Thyroid gland (tissue), 4 donors: Measurements from ENCODE around the gene PRR12. TPM values are rescaled to one million over a fixed set of nuclear protein-coding genes. Genes with fewer than 3 reads are reported as not detected.

Experiments used
- DNase-seq, 2 donors: peaks; one replicate each; pipeline ENCODE4 v3.0.0-alpha.2; 2019
- H3K27ac ChIP-seq, 3 donors: fragments of 200-600 bp; sonication (generic); 1 replicate in 2 of 3; 2 replicates in 1 of 3; pipeline ENCODE4 v1.5.1; 2016 to 2019; ENCODE audit warnings: mild to moderate bottlenecking in 1 of 3, moderate library complexity in 1 of 3
- H3K27me3 ChIP-seq: fragments of 200-600 bp; sonication (generic); one replicate; pipeline ENCODE4 v1.5.1; 2019
- H3K36me3 ChIP-seq, 2 donors: fragments of 200-600 bp; sonication (generic); one replicate each; pipeline ENCODE4 v1.5.1; 2016 to 2019
- H3K4me1 ChIP-seq, 2 donors: fragments of 200-600 bp; sonication (generic); one replicate each; pipeline ENCODE4 v1.5.1; 2017 to 2019
- H3K4me3 ChIP-seq, 3 donors: fragments of 200-600 bp; sonication (generic); replicated peaks in 1 of 3; 1 replicate in 2 of 3; 2 replicates in 1 of 3; pipeline ENCODE4 v1.5.1; 2016; ENCODE audit warnings: mild to moderate bottlenecking in 1 of 3
- H3K9me3 ChIP-seq: fragments of 200-600 bp; sonication (generic); one replicate; pipeline ENCODE4 v1.5.1; 2017
- CTCF ChIP-seq, 6 experiments: fragments of 200-600 bp in 3 of 6; fragments of 450-650 bp in 3 of 6; sonication (generic) in 3 of 6; IDR thresholded peaks; one replicate each; pipeline ENCODE4 v1.5.1; 2016 to 2019; ENCODE audit warnings: antibody characterized with exemption in 6 of 6, mild to moderate bottlenecking in 2 of 6, inconsistent platforms in 1 of 6, moderate library complexity in 1 of 6
- POLR2A ChIP-seq, 2 donors: fragments of 450-650 bp; IDR thresholded peaks; one replicate each; pipeline ENCODE4 v1.6.1; 2017; ENCODE audit warnings: antibody characterized with exemption in 2 of 2, mild to moderate bottlenecking in 2 of 2, moderate library complexity in 1 of 2
- WGBS, 2 donors: methylation state at CpG; one replicate each; pipeline ENCODE4 v1.1.5; 2017; 5-methylcytosine and 5-hydroxymethylcytosine counted together
- intact Hi-C: fragments of 100-400 bp; cut with DNase I; formaldehyde crosslinking; loops from one replicate; pipeline ENCODE4 v1.15.1; 2023
- total RNA-seq, 4 donors: library from RNA; depleted of rRNA; stranded (reverse); fragments of >200 nt; gene quantifications; one replicate each; pipeline ENCODE4 v1.2.3, GENCODE V29; 2016

PRR12 gene
- total RNA-seq, 4 donors from 2014 or later: 7.3 to 15.6 (median 12.4) TPM

- H3K27me3 ChIP-seq: no peaks in the 10 kb centered on the region
- 88 to 89% methylated on average over 5 to 7 of the region's 7 CpGs for WGBS, 2 donors
- no peak for TF ChIP-seq POLR2A (IDR thresholded peaks at IDR 0.05)
- no peak for TF ChIP-seq CTCF (IDR thresholded peaks at IDR 0.05)
- H3K9me3 ChIP-seq: no peaks in the 10 kb centered on the region
- intact Hi-C loops: no loop called here
- no peak overlapping the region for H3K4me3 ChIP-seq
- no peak overlapping the region for H3K27ac ChIP-seq
- DNase-seq: no peak
- no peaks in the 10 kb centered on the region for H3K4me1 ChIP-seq
- peaks cover 39 to 45% of the 10 kb centered on the region in 2 donors for H3K36me3 ChIP-seq
Measured at GRCh38 chr19:49605605-49606004, 14.6 kb downstream of the PRR12 start.

GRCh38 chr19:49609499-49610092, 18.6 kb downstream of the PRR12 start:
- no peak for DNase-seq
- Histone ChIP-seq H3K36me3 (peaks cover 8 to 17% of the 10 kb centered on the region in 2 donors), H3K27me3 (no peaks in the 10 kb centered on the region), H3K4me3 (no peak overlapping the region), H3K9me3 (no peaks in the 10 kb centered on the region), H3K4me1 (no peaks in the 10 kb centered on the region), H3K27ac (no peak overlapping the region)
- TF ChIP-seq CTCF (IDR thresholded peaks at IDR 0.05): no peak
- TF ChIP-seq POLR2A (IDR thresholded peaks at IDR 0.05): no peak
- 96 to 98% methylated on average over 12 of the region's 12 CpGs for WGBS, 2 donors
- intact Hi-C loops: no loop called here

- H3K36me3 ChIP-seq: peaks cover 24 to 33% of the 10 kb centered on the region in 2 donors
Measured at GRCh38 chr19:49613374-49613773, 22.4 kb downstream of the PRR12 start.

GRCh38 chr19:49614096-49614833, 23.3 kb downstream of the PRR12 start:
- peaks cover 24 to 33% of the 10 kb centered on the region in 2 donors for H3K36me3 ChIP-seq
- H3K27ac ChIP-seq: no peak overlapping the region
- intact Hi-C loops: no loop called here
- no peak overlapping the region for H3K4me3 ChIP-seq
- TF ChIP-seq CTCF (IDR thresholded peaks at IDR 0.05) (no peak), POLR2A (IDR thresholded peaks at IDR 0.05) (no peak)
- no peak for DNase-seq
- H3K4me1 ChIP-seq: no peaks in the 10 kb centered on the region
- no peaks in the 10 kb centered on the region for H3K27me3 ChIP-seq
- WGBS, 2 donors: 87 to 90% methylated on average over 13 to 19 of the region's 19 CpGs
- H3K9me3 ChIP-seq: no peaks in the 10 kb centered on the region

More at GRCh38 chr19:49613374-49613773, 22.4 kb downstream of the PRR12 start:
- no peak for TF ChIP-seq POLR2A (IDR thresholded peaks at IDR 0.05)
- H3K9me3 ChIP-seq: no peaks in the 10 kb centered on the region
- no peak overlapping the region for H3K27ac ChIP-seq
- DNase-seq: no peak
- H3K27me3 ChIP-seq: no peaks in the 10 kb centered on the region
- no peaks in the 10 kb centered on the region for H3K4me1 ChIP-seq
- 90 to 93% methylated on average over 4 of the region's 4 CpGs for WGBS, 2 donors
- intact Hi-C loops: no loop called here
- no peak overlapping the region for H3K4me3 ChIP-seq

- TF ChIP-seq POLR2A (IDR thresholded peaks at IDR 0.05): no peak
- TF ChIP-seq CTCF (IDR thresholded peaks at IDR 0.05): no peak
- H3K27ac ChIP-seq: no peak overlapping the region
- peaks cover 33 to 39% of the 10 kb centered on the region in 2 donors for H3K36me3 ChIP-seq
- H3K27me3 ChIP-seq: no peaks in the 10 kb centered on the region
- no peaks in the 10 kb centered on the region for H3K4me1 ChIP-seq
- no peaks in the 10 kb centered on the region for H3K9me3 ChIP-seq
- 93 to 96% methylated on average over 23 of the region's 23 CpGs for WGBS, 2 donors
- DNase-seq: no peak
- no peak overlapping the region for H3K4me3 ChIP-seq
- intact Hi-C loops: no loop called here
Measured at GRCh38 chr19:49615861-49616260, 24.9 kb downstream of the PRR12 start.
